ENCODE measurements around the gene ANTXRL. TPM values are rescaled to one million over a fixed set of nuclear protein-coding genes. Genes with fewer than 3 reads are reported as not detected.

ANTXRL gene
- total RNA-seq, 1 experiment from 2014 or later: not detected

DNA sequence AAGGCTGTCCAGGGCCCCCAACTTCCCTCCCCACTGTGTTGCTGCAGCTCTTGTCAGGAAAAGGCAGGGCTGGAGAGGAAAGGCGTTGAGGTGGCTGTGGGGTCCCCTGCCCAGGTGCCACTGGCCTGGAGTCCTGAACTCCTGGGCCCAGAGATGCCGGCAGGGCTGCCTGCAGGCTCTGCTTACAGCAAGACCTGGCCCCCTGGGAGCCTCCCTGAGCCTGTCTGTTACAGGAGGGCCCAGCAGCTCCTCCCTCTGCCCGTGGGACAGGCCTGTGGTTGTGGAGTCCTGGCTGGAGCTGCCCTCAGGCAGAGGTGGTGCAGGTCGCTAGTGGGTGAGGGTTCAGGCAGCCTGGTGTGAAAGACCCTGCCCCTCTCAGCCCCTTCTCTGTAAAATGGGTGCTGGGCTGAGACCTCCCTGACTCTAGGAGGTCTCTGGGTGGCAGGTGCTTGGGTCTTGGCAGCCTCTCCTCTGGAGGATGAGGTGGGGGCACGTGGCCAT lies 9.9 kb downstream of the ANTXRL start:
- no peaks in the 10 kb centered on the region for H3K36me3 Mint-ChIP-seq (ENCODE audit: insufficient read depth, unreplicated experiment)
- CTCF ChIA-PET: interaction anchor here (2.2 kb wide), 1 partner anchor 13 kb away, joined by 5 read pairs; no protein-coding TSS in a partner anchor
- H3K27ac Mint-ChIP-seq (ENCODE audit: unreplicated experiment): no peak overlapping the region
- no peak overlapping the region for H3K4me3 Mint-ChIP-seq (ENCODE audit: low read depth, unreplicated experiment)
- peaks cover 18% of the 10 kb centered on the region for H3K4me1 Mint-ChIP-seq (ENCODE audit: low read depth, unreplicated experiment)
- TF ChIP-seq, protein P1, sequence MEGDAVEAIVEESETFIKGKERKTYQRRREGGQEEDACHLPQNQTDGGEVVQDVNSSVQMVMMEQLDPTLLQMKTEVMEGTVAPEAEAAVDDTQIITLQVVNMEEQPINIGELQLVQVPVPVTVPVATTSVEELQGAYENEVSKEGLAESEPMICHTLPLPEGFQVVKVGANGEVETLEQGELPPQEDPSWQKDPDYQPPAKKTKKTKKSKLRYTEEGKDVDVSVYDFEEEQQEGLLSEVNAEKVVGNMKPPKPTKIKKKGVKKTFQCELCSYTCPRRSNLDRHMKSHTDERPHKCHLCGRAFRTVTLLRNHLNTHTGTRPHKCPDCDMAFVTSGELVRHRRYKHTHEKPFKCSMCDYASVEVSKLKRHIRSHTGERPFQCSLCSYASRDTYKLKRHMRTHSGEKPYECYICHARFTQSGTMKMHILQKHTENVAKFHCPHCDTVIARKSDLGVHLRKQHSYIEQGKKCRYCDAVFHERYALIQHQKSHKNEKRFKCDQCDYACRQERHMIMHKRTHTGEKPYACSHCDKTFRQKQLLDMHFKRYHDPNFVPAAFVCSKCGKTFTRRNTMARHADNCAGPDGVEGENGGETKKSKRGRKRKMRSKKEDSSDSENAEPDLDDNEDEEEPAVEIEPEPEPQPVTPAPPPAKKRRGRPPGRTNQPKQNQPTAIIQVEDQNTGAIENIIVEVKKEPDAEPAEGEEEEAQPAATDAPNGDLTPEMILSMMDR (IDR thresholded peaks at IDR 0.05; ENCODE audit: unreplicated experiment): no peak
- no peaks in the 10 kb centered on the region for H3K9me3 Mint-ChIP-seq (ENCODE audit: low read depth, unreplicated experiment)
- BruUV-seq (replicated peaks): no TSS peak
- intact Hi-C loops (cut with micrococcal nuclease; ENCODE audit: unreplicated experiment): no loop called here
- H3K27me3 Mint-ChIP-seq (ENCODE audit: unreplicated experiment): peaks cover 21% of the 10 kb centered on the region
- no peak for DNase-seq

DNA sequence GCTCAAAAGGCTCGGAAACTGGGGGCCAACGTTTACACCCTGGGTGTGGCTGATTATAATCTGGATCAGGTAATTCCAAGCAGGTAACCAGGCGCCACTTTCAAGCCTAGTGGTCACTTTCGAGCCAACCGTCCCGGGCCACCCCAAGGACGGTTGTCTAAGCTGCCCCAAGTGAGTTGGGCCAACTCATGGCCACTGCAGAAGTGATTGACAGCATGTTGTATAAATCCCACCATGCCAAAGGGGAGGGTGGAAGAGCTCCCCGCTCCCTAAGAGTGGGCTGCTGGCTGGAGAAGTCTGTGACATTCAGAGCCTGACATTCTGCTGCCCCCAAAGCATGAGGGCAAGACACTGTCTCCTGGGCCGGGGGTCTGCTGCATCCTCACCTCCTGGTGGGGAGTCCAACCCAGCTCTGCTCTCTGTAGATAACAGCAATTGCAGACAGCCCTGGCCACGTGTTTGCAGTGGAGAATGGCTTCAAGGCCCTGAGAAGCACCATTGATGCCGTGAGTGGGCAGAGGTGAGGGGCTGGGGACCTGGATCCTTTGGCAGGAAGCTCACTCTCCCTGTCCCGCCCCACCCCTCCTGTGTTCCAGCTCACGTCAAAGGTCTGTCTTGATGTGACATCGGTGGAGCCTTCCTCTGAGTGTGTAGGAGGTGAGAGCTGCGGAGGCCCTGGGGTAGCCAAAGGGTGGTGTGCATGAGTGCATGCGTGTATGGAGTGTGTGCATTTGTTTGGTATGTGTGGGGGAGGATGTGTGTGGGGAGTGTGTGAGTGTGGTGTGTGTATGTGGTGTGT lies 10.8 kb downstream of the ANTXRL start:
- DNase-seq: no peak
- no peak overlapping the region for H3K27ac Mint-ChIP-seq (ENCODE audit: unreplicated experiment)
- H3K9me3 Mint-ChIP-seq (ENCODE audit: low read depth, unreplicated experiment): no peaks in the 10 kb centered on the region
- CTCF ChIA-PET: interaction anchor here (0.7 to 2.2 kb wide), 2 partner anchors 12 to 15 kb away, joined by 3 to 5 read pairs; no protein-coding TSS in a partner anchor
- peaks cover 8% of the 10 kb centered on the region for H3K4me1 Mint-ChIP-seq (ENCODE audit: low read depth, unreplicated experiment)
- H3K27me3 Mint-ChIP-seq (ENCODE audit: unreplicated experiment): peaks cover 21% of the 10 kb centered on the region
- H3K36me3 Mint-ChIP-seq (ENCODE audit: insufficient read depth, unreplicated experiment): no peaks in the 10 kb centered on the region
- BruUV-seq (replicated peaks): no TSS peak
- intact Hi-C loops (cut with micrococcal nuclease; ENCODE audit: unreplicated experiment): no loop called here
- H3K4me3 Mint-ChIP-seq (ENCODE audit: low read depth, unreplicated experiment): no peak overlapping the region
- TF ChIP-seq, protein P1 (IDR thresholded peaks at IDR 0.05; ENCODE audit: unreplicated experiment): no peak

DNA sequence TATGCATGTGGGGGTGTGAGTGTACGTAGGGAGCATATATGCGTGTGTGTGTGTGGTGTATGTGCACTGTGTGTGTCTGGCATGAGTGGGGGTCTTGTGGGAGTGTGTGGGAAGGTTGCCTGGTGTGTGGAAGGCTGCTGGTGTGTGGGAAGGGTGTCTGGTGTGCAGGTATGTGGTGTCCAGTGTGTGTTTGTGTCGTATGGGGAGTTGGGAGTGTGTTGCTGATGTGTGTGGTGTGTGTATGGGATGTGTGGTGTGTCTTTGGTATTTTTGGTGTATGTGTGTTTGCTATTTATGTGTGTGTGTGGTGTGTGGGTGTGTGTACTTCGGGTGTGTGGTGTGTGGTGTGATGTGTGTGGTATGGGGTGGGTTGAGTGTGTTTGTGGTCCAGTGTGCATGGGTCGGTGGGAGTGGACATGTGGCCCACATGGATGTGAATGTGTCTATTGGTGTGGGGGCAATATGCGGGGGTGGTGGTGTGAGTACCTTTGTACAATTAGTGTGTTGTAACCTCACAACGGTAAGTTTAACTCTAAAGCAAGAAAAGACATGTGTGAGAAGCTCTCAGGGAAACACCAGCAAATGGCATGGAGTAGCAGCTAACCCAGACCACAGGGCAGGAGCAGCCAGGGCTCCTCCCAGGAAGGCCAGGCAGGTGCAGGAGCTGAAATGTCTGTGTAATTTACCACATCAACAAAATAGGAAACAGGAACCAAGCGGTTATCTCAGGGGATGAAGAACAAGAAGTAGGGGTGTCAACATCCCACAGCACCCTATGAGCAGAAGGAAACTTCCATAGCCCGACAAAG lies 11.9 kb downstream of the ANTXRL start:
- H3K27me3 Mint-ChIP-seq (ENCODE audit: unreplicated experiment): peaks cover 21% of the 10 kb centered on the region
- intact Hi-C loops (cut with micrococcal nuclease; ENCODE audit: unreplicated experiment): no loop called here

DNA sequence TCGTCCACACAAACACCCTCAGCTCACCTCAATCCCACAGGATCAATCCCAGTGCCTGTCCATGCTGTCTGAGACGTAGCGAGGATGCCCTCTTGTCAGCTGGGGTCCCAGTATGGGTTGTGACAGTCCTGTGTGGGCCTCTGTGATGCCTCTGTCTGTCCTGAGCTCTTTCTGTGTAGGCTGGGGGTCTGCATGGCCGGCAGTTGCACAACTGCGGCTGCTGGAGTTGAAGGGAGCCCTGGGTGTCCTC lies 12.4 kb downstream of the ANTXRL start:
- TF ChIP-seq, protein P1 (IDR thresholded peaks at IDR 0.05; ENCODE audit: unreplicated experiment): no peak
- no peak for DNase-seq
- intact Hi-C loops (cut with micrococcal nuclease; ENCODE audit: unreplicated experiment): no loop called here
- Mint-ChIP-seq H3K9me3 (ENCODE audit: low read depth, unreplicated experiment) (no peaks in the 10 kb centered on the region), H3K36me3 (ENCODE audit: insufficient read depth, unreplicated experiment) (no peaks in the 10 kb centered on the region), H3K27me3 (ENCODE audit: unreplicated experiment) (peaks cover 21% of the 10 kb centered on the region), H3K4me1 (ENCODE audit: low read depth, unreplicated experiment) (no peaks in the 10 kb centered on the region), H3K27ac (ENCODE audit: unreplicated experiment) (no peak overlapping the region), H3K4me3 (ENCODE audit: low read depth, unreplicated experiment) (no peak overlapping the region)
- BruUV-seq (replicated peaks): no TSS peak
- CTCF ChIA-PET: interaction anchor here (1.0 to 1.8 kb wide), 2 partner anchors 10 to 21 kb away, joined by 3 to 4 read pairs; no protein-coding TSS in a partner anchor

More for the DNA sequence above, 11.9 kb downstream of the ANTXRL start:
- no peak for DNase-seq
- no peaks in the 10 kb centered on the region for H3K36me3 Mint-ChIP-seq (ENCODE audit: insufficient read depth, unreplicated experiment)
- no peak overlapping the region for H3K4me3 Mint-ChIP-seq (ENCODE audit: low read depth, unreplicated experiment)
- H3K9me3 Mint-ChIP-seq (ENCODE audit: low read depth, unreplicated experiment): no peaks in the 10 kb centered on the region
- CTCF ChIA-PET: interaction anchor here (1.0 to 1.8 kb wide), 2 partner anchors 10 to 21 kb away, joined by 3 to 4 read pairs; no protein-coding TSS in a partner anchor
- no peak overlapping the region for H3K27ac Mint-ChIP-seq (ENCODE audit: unreplicated experiment)
- no TSS peak for BruUV-seq (replicated peaks)
- TF ChIP-seq, protein P1 (IDR thresholded peaks at IDR 0.05; ENCODE audit: unreplicated experiment): no peak
- H3K4me1 Mint-ChIP-seq (ENCODE audit: low read depth, unreplicated experiment): no peaks in the 10 kb centered on the region
